ENCODE data around the gene LAMA2.

DNA sequence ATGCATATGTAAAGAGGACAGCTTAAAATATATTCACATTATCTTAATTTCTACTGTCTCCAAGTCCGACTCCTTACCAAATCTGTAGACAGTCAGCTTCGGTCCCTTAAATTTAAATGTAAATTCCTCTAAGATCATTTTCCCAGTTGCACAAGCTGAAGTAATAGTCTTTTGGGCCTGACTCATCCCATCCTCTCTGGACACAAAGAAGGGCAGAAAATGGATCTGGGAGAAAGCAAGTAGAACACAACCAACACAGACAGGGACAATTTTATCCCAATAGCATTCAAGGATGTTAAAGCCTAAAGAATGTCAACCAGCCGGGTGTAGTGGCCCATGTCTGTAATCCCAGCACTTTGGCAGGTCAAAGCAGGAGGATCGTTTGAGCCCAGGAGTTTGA, 598.8 kb downstream of the LAMA2 start:
- TF ChIP-seq, protein P1, sequence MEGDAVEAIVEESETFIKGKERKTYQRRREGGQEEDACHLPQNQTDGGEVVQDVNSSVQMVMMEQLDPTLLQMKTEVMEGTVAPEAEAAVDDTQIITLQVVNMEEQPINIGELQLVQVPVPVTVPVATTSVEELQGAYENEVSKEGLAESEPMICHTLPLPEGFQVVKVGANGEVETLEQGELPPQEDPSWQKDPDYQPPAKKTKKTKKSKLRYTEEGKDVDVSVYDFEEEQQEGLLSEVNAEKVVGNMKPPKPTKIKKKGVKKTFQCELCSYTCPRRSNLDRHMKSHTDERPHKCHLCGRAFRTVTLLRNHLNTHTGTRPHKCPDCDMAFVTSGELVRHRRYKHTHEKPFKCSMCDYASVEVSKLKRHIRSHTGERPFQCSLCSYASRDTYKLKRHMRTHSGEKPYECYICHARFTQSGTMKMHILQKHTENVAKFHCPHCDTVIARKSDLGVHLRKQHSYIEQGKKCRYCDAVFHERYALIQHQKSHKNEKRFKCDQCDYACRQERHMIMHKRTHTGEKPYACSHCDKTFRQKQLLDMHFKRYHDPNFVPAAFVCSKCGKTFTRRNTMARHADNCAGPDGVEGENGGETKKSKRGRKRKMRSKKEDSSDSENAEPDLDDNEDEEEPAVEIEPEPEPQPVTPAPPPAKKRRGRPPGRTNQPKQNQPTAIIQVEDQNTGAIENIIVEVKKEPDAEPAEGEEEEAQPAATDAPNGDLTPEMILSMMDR (IDR thresholded peaks at IDR 0.05): no peak
- no peak for TF ChIP-seq POLR2A (IDR thresholded peaks at IDR 0.05)
